Mesenchymal stem cell (in vitro differentiated cells and primary cell): ENCODE measurements around the gene GRIK4.

Source experiments
- DNase-seq: peaks from one replicate; pipeline ENCODE4 v3.0.0-alpha.2; 2013
- H2AFZ ChIP-seq: one replicate; pipeline ENCODE4 v1.6.1; 2013; ENCODE audit warnings: low read depth, mild to moderate bottlenecking, control low read depth, inconsistent platforms, low read length, moderate library complexity
- H2AK5ac ChIP-seq: 2 replicates; pipeline ENCODE4 v1.6.1; 2013; ENCODE audit warnings: low read length, moderate library complexity, mild to moderate bottlenecking, inconsistent platforms; ENCODE audit not compliant: severe bottlenecking
- H2BK120ac ChIP-seq: one replicate; pipeline ENCODE4 v1.6.1; 2013; ENCODE audit warnings: low read depth, mild to moderate bottlenecking, inconsistent platforms, low read length, moderate library complexity
- H2BK12ac ChIP-seq, 2 experiments: one replicate each; pipeline ENCODE4 v1.6.1; 2013; ENCODE audit warnings: inconsistent platforms in 2 of 2, low read length in 2 of 2, mild to moderate bottlenecking in 2 of 2, moderate library complexity in 2 of 2, control low read depth in 1 of 2
- H2BK15ac ChIP-seq: one replicate; pipeline ENCODE4 v1.6.1; 2013; ENCODE audit warnings: mild to moderate bottlenecking, low read depth, inconsistent platforms; ENCODE audit not compliant: poor library complexity, severe bottlenecking
- H2BK5ac ChIP-seq: 2 replicates; pipeline ENCODE4 v1.6.1; 2013; ENCODE audit warnings: low read depth, mild to moderate bottlenecking, low read length, control low read depth, inconsistent platforms; ENCODE audit not compliant: poor library complexity, severe bottlenecking
- H3K14ac ChIP-seq, 2 experiments: one replicate each; pipeline ENCODE4 v1.6.1; 2013; ENCODE audit warnings: inconsistent platforms in 2 of 2, low read length in 2 of 2, control low read depth in 1 of 2, mild to moderate bottlenecking in 1 of 2, moderate library complexity in 1 of 2
- H3K18ac ChIP-seq, 2 experiments: one replicate each; pipeline ENCODE4 v1.6.1; 2013; ENCODE audit warnings: inconsistent platforms in 2 of 2, low read length in 2 of 2, control low read depth in 1 of 2, low read depth in 1 of 2, mild to moderate bottlenecking in 1 of 2
- H3K23ac ChIP-seq, 2 experiments: one replicate each; pipeline ENCODE4 v1.6.1; 2013; ENCODE audit warnings: inconsistent platforms in 2 of 2, low read length in 2 of 2, mild to moderate bottlenecking in 2 of 2, moderate library complexity in 2 of 2, control low read depth in 1 of 2
- H3K27ac ChIP-seq: 2 replicates; pipeline ENCODE4 v1.5.1; 2013; ENCODE audit warnings: mild to moderate bottlenecking, moderate library complexity, low read length, control low read depth, inconsistent platforms; ENCODE audit not compliant: poor library complexity, severe bottlenecking
- H3K27me3 ChIP-seq, 2 experiments: 2 replicates each; pipeline versions ENCODE4 v1.6.1 to v1.7.0; 2013; ENCODE audit warnings: low read length in 2 of 2, mild to moderate bottlenecking in 2 of 2, moderate library complexity in 2 of 2, control low read depth in 1 of 2, inconsistent platforms in 1 of 2; ENCODE audit not compliant: control insufficient read depth in 1 of 2, insufficient read depth in 1 of 2
- H3K36me3 ChIP-seq, 2 experiments: 2 replicates each; pipeline versions ENCODE4 v1.6.1 to v1.7.0; 2013; ENCODE audit warnings: low read length in 2 of 2, control low read depth in 1 of 2, inconsistent platforms in 1 of 2, low read depth in 1 of 2, mild to moderate bottlenecking in 1 of 2; ENCODE audit not compliant: insufficient read depth in 2 of 2, control insufficient read depth in 1 of 2
- H3K4ac ChIP-seq, 2 experiments: one replicate each; pipeline ENCODE4 v1.6.1; 2013; ENCODE audit warnings: inconsistent platforms in 2 of 2, low read length in 2 of 2, mild to moderate bottlenecking in 2 of 2, moderate library complexity in 2 of 2, control low read depth in 1 of 2, low read depth in 1 of 2
- H3K4me1 ChIP-seq: 2 replicates; pipeline ENCODE4 v1.6.1; 2013; ENCODE audit warnings: low read depth, low read length, control low read depth; ENCODE audit not compliant: control insufficient read depth, insufficient read depth
- H3K4me2 ChIP-seq: 2 replicates; pipeline ENCODE4 v1.6.1; 2013; ENCODE audit warnings: low read length, mild to moderate bottlenecking, inconsistent platforms; ENCODE audit not compliant: poor library complexity, severe bottlenecking
- H3K4me3 ChIP-seq, 2 experiments: 2 replicates each; pipeline versions ENCODE4 v1.5.1 to v1.7.0; 2013; ENCODE audit warnings: low read length in 2 of 2, mild to moderate bottlenecking in 2 of 2, control low read depth in 1 of 2, low read depth in 1 of 2; ENCODE audit not compliant: insufficient read depth in 1 of 2
- H3K79me1 ChIP-seq: replicated peaks from 2 replicates; pipeline ENCODE4 v1.6.1; 2013; ENCODE audit warnings: mild to moderate bottlenecking, control low read depth, low read length, inconsistent platforms; ENCODE audit not compliant: poor library complexity, severe bottlenecking
- H3K9ac ChIP-seq: 2 replicates; pipeline ENCODE4 v1.7.0; 2013; ENCODE audit warnings: mild to moderate bottlenecking, low read length, moderate library complexity
- H3K9me3 ChIP-seq: 2 replicates; pipeline ENCODE4 v1.7.0; 2013; ENCODE audit warnings: mild to moderate bottlenecking, low read length; ENCODE audit not compliant: control insufficient read depth
- H4K8ac ChIP-seq: one replicate; pipeline ENCODE4 v1.6.1; 2013; ENCODE audit warnings: inconsistent platforms, mild to moderate bottlenecking, low read length, moderate library complexity
- H4K91ac ChIP-seq: one replicate; pipeline ENCODE4 v1.6.1; 2013; ENCODE audit warnings: mild to moderate bottlenecking, low read length, inconsistent platforms
- WGBS: methylation state at CpG from one replicate; pipeline ENCODE4 v1.1.7; 2013; ENCODE audit warnings: mixed read lengths; 5-methylcytosine and 5-hydroxymethylcytosine counted together

GRIK4 gene

GRCh38 chr11:121004206-121004840, 492.8 kb downstream of the GRIK4 start:
- H3K4me2 ChIP-seq, result no peak overlapping the region
- no peak overlapping the region for H2AFZ ChIP-seq
- H4K8ac ChIP-seq, result no peak overlapping the region
- H4K91ac ChIP-seq, result no peak overlapping the region
- no peak overlapping the region for H3K4me3 ChIP-seq
- H3K14ac ChIP-seq, result no peak overlapping the region
- H2BK5ac ChIP-seq, result no peak overlapping the region
- no peaks in the 10 kb centered on the region for H3K9me3 ChIP-seq
- H3K4me1 ChIP-seq, result no peaks in the 10 kb centered on the region
- no peak overlapping the region for H2BK15ac ChIP-seq
- no peak overlapping the region for H2AK5ac ChIP-seq
- H3K27ac ChIP-seq, result no peak overlapping the region
- H3K4ac ChIP-seq, result no peak overlapping the region
- no peak overlapping the region for H3K18ac ChIP-seq
- H2BK12ac ChIP-seq, result no peak overlapping the region
- no peaks in the 10 kb centered on the region for H3K36me3 ChIP-seq
- no peak overlapping the region for H3K9ac ChIP-seq
- H3K27me3 ChIP-seq, result peaks cover 0 to 12% of the 10 kb centered on the region in 2 experiments
- H3K79me1 ChIP-seq, result no peaks in the 10 kb centered on the region
- WGBS, result 57% methylated on average over 1 of the region's 4 CpGs
- no peak overlapping the region for H2BK120ac ChIP-seq
- H3K23ac ChIP-seq, result no peak overlapping the region
- no peak for DNase-seq

DNA sequence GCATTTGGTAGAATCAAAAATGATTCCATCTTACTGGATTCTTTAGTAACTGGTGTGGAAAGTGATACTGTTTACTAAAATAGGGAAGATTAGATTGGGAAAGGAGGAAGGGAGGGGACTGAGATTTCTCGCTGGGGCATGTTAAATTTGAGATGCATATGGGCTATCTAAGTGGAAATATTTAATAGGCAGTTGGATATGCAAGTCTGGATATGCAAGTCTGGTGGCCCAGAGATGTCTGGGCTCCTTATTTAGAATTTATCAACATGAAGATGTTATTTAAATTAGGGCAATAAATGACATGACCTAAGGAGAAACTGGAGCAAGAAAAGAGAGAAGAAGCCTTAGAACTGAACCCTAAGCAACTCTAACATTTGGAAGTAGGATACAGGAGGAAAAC, 495.4 kb downstream of the GRIK4 start:
- H3K9me3 ChIP-seq, result no peaks in the 10 kb centered on the region
- H2BK15ac ChIP-seq, result no peak overlapping the region
- H3K36me3 ChIP-seq, result no peaks in the 10 kb centered on the region
- H3K18ac ChIP-seq, result no peak overlapping the region
- no peak overlapping the region for H2BK5ac ChIP-seq
- no peak overlapping the region for H3K14ac ChIP-seq
- no peak overlapping the region for H3K9ac ChIP-seq
- whole genome bisulfite sequencing, result 67% methylated on average over 1 of the region's 1 CpG
- no peaks in the 10 kb centered on the region for H3K4me1 ChIP-seq
- no peak for DNase-seq
- no peaks in the 10 kb centered on the region for H3K79me1 ChIP-seq
- H3K27ac ChIP-seq, result no peak overlapping the region
- no peak overlapping the region for H4K8ac ChIP-seq
- H3K4me2 ChIP-seq, result no peak overlapping the region
- H2BK120ac ChIP-seq, result no peak overlapping the region
- no peak overlapping the region for H2AFZ ChIP-seq
- H2BK12ac ChIP-seq, result no peak overlapping the region
- no peak overlapping the region for H3K4ac ChIP-seq
- peaks cover 0 to 7% of the 10 kb centered on the region in 2 experiments for H3K27me3 ChIP-seq
- no peak overlapping the region for H4K91ac ChIP-seq
- no peak overlapping the region for H3K4me3 ChIP-seq
- H3K23ac ChIP-seq, result no peak overlapping the region
- no peak overlapping the region for H2AK5ac ChIP-seq

- Histone ChIP-seq H4K91ac (no peak overlapping the region), H3K23ac (no peak overlapping the region), H2BK12ac (no peak overlapping the region), H3K4ac (no peak overlapping the region), H2AFZ (no peak overlapping the region), H2BK5ac (no peak overlapping the region), H3K4me2 (no peak overlapping the region), H3K27ac (no peak overlapping the region), H3K4me3 (no peak overlapping the region), H2AK5ac (no peak overlapping the region), H3K36me3 (no peaks in the 10 kb centered on the region), H2BK120ac (no peak overlapping the region), H3K4me1 (no peaks in the 10 kb centered on the region), H2BK15ac (no peak overlapping the region), H3K14ac (no peak overlapping the region), H3K9ac (no peak overlapping the region), H3K27me3 (peaks cover 0 to 7% of the 10 kb centered on the region in 2 experiments), H3K9me3 (no peaks in the 10 kb centered on the region), H4K8ac (no peak overlapping the region), H3K79me1 (no peaks in the 10 kb centered on the region), H3K18ac (no peak overlapping the region)
- DNase-seq, result no peak
Observed at GRCh38 chr11:121008551-121008950, 497.0 kb downstream of the GRIK4 start.

DNA sequence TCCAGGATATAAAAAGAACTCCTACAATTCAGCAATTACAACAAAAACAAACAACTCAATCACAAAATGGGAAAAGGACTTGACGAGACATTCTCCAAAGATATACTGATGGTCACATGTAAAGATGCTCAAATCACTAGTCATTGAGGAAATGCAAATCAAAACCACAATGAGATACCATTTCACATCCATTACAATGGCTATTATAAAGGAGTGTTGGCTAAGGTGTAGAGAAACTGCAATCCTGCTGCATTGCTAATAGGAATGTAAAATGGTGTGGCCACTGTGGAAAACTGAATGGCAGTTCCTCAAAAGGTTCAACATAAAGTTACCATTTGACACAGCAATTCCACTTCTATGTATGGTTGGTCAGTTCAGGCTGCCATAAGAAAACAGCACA, 500.5 kb downstream of the GRIK4 start:
- H3K4me3 ChIP-seq, result no peak overlapping the region
- no peaks in the 10 kb centered on the region for H3K9me3 ChIP-seq
- no peak overlapping the region for H3K23ac ChIP-seq
- no peak overlapping the region for H2BK15ac ChIP-seq
- no peak overlapping the region for H3K4me2 ChIP-seq
- H2BK120ac ChIP-seq, result no peak overlapping the region
- no peak overlapping the region for H2AK5ac ChIP-seq
- H2AFZ ChIP-seq, result no peak overlapping the region
- H2BK5ac ChIP-seq, result no peak overlapping the region
- H2BK12ac ChIP-seq, result no peak overlapping the region
- no peaks in the 10 kb centered on the region for H3K4me1 ChIP-seq
- H3K14ac ChIP-seq, result no peak overlapping the region
- H4K8ac ChIP-seq, result no peak overlapping the region
- no peaks in the 10 kb centered on the region for H3K36me3 ChIP-seq
- no peak overlapping the region for H3K9ac ChIP-seq
- no peak for DNase-seq
- 100% methylated on average over 1 of the region's 1 CpG for WGBS
- H4K91ac ChIP-seq, result no peak overlapping the region
- no peak overlapping the region for H3K18ac ChIP-seq
- H3K4ac ChIP-seq, result no peak overlapping the region
- no peak overlapping the region for H3K27ac ChIP-seq
- H3K79me1 ChIP-seq, result no peaks in the 10 kb centered on the region
- H3K27me3 ChIP-seq, result no peaks in the 10 kb centered on the region
